Measurements from ENCODE around the gene TNIP2. TPM values are rescaled to one million over a fixed set of nuclear protein-coding genes. Genes with fewer than 3 reads are reported as not detected.
"Not testable (repeated sequence)": the region's sequence is repeated elsewhere in the genome, so short reads cannot be mapped to it uniquely, and the experiment has no call there.

The TNIP2 gene
- total RNA-seq, 1 donor from 2014 or later: 19.4 TPM

- Histone ChIP-seq H3K36me3 (peaks cover 38% of the 10 kb centered on the region), H3K9me3 (replicated peaks) (peaks cover 15% of the 10 kb centered on the region), H3K27me3 (ENCODE audit: low read depth) (no peaks in the 10 kb centered on the region), H3K27ac (replicated peaks) (no peak overlapping the region), H3K4me1 (no peaks in the 10 kb centered on the region), H3K4me3 (no peak overlapping the region)
- DNase-seq: no peak
- no peak for TF ChIP-seq CTCF (IDR thresholded peaks at IDR 0.05; ENCODE audit: borderline replicate concordance)
- intact Hi-C loops (cut with micrococcal nuclease): no loop called here
Observed at GRCh38 chr4:2731907-2732317, 24.2 kb downstream of the TNIP2 start.

GRCh38 chr4:2729533-2729875, 26.6 kb downstream of the TNIP2 start:
- intact Hi-C loops (cut with micrococcal nuclease): no loop called here
- Histone ChIP-seq H3K9me3 (replicated peaks) (no peaks in the 10 kb centered on the region), H3K27ac (replicated peaks) (no peak overlapping the region)

GRCh38 chr4:2728806-2729532, 27.2 kb downstream of the TNIP2 start:
- Histone ChIP-seq H3K9me3 (replicated peaks) (no peaks in the 10 kb centered on the region), H3K27ac (replicated peaks) (no peak overlapping the region), H3K4me3 (no peak overlapping the region), H3K36me3 (peaks cover 55% of the 10 kb centered on the region), H3K27me3 (ENCODE audit: low read depth) (no peaks in the 10 kb centered on the region), H3K4me1 (no peaks in the 10 kb centered on the region)
- intact Hi-C loops (cut with micrococcal nuclease): no loop called here
- no peak for TF ChIP-seq CTCF (IDR thresholded peaks at IDR 0.05; ENCODE audit: borderline replicate concordance)
- no peak for DNase-seq

More at GRCh38 chr4:2729533-2729875, 26.6 kb downstream of the TNIP2 start:
- Histone ChIP-seq H3K27me3 (ENCODE audit: low read depth) (no peaks in the 10 kb centered on the region), H3K4me1 (no peaks in the 10 kb centered on the region), H3K36me3 (peaks cover 55% of the 10 kb centered on the region), H3K4me3 (no peak overlapping the region)
- no peak for DNase-seq
- no peak for TF ChIP-seq CTCF (IDR thresholded peaks at IDR 0.05; ENCODE audit: borderline replicate concordance)

GRCh38 chr4:2728221-2728620, 27.9 kb downstream of the TNIP2 start:
- Histone ChIP-seq H3K36me3 (peaks cover 49% of the 10 kb centered on the region), H3K9me3 (replicated peaks) (no peaks in the 10 kb centered on the region), H3K4me3 (no peak overlapping the region), H3K4me1 (no peaks in the 10 kb centered on the region), H3K27ac (replicated peaks) (no peak overlapping the region), H3K27me3 (ENCODE audit: low read depth) (no peaks in the 10 kb centered on the region)
- intact Hi-C loops (cut with micrococcal nuclease): no loop called here
- TF ChIP-seq CTCF (IDR thresholded peaks at IDR 0.05; ENCODE audit: borderline replicate concordance): no peak
- DNase-seq: no peak

GRCh38 chr4:2726881-2727280, 29.3 kb downstream of the TNIP2 start:
- intact Hi-C loops (cut with micrococcal nuclease); H3K4me1 ChIP-seq; H3K9me3 ChIP-seq (replicated peaks); DNase-seq; H3K27ac ChIP-seq (replicated peaks); H3K27me3 ChIP-seq (ENCODE audit: low read depth); H3K4me3 ChIP-seq: not testable (repeated sequence)
- peaks cover 43% of the 10 kb centered on the region for H3K36me3 ChIP-seq

GRCh38 chr4:2725380-2725779, 30.8 kb downstream of the TNIP2 start:
- TF ChIP-seq CTCF (IDR thresholded peaks at IDR 0.05; ENCODE audit: borderline replicate concordance): no peak
- Histone ChIP-seq H3K4me1 (no peaks in the 10 kb centered on the region), H3K9me3 (replicated peaks) (no peaks in the 10 kb centered on the region), H3K36me3 (peaks cover 47% of the 10 kb centered on the region), H3K27me3 (ENCODE audit: low read depth) (no peaks in the 10 kb centered on the region), H3K4me3 (no peak overlapping the region), H3K27ac (replicated peaks) (no peak overlapping the region)
- no peak for DNase-seq
- intact Hi-C loops (cut with micrococcal nuclease): no loop called here
